ENCODE measurements around the gene HBEGF. TPM values are rescaled to one million over a fixed set of nuclear protein-coding genes. Genes with fewer than 3 reads are reported as not detected.

HBEGF gene
- total RNA-seq, 1 experiment from 2014 or later = 2.4 TPM

- H4K20me1 ChIP-seq (ENCODE audit: control insufficient read depth, insufficient read depth, insufficient read length) = no peaks in the 10 kb centered on the region
- H2BK120ac ChIP-seq (ENCODE audit: low read depth, low read length, poor library complexity, severe bottlenecking) = no peak overlapping the region
- H3K79me2 ChIP-seq (ENCODE audit: insufficient read depth, low read length) = no peaks in the 10 kb centered on the region
- H3K23ac ChIP-seq (ENCODE audit: insufficient read length, low read depth, low read length) = no peak overlapping the region
- no peak overlapping the region for H2AFZ ChIP-seq (ENCODE audit: low read length)
- H3K9ac ChIP-seq (ENCODE audit: extremely low read depth, insufficient read length, low read length) = no peak overlapping the region
- no peak overlapping the region for H3K27ac ChIP-seq (ENCODE audit: insufficient read length, low read depth, low read length)
- H3K56ac ChIP-seq (ENCODE audit: insufficient read length, low read depth, low read length) = no peak overlapping the region
- Mint-ChIP-seq H3K4me1 (peaks cover 5 to 23% of the 10 kb centered on the region in 2 experiments; a peak in 3 of 4 replicates), H3K27ac (peak overlapping the region in 1 of 3 experiments; percentile 67; a peak in 2 of 7 replicates), H3K4me3 (0 out of 5 replicates have a peak overlapping the region, but pooled peaks of 1 of the 2 experiments have one; percentile 8), H3K36me3 (ENCODE audit: insufficient read depth in 1 of 3, low read depth in 3 of 3) (no peaks in the 10 kb centered on the region), H3K9me3 (no peaks in the 10 kb centered on the region; a peak in 1 of 5 replicates), H3K27me3 (ENCODE audit: low read depth) (peaks cover 19% of the 10 kb centered on the region)
- no peak overlapping the region for H4K8ac ChIP-seq (replicated peaks; ENCODE audit: insufficient read length, low read depth, low read length)
- H2BK15ac ChIP-seq (ENCODE audit: low read depth, low read length) = no peak overlapping the region
- no peak overlapping the region for H4K91ac ChIP-seq (ENCODE audit: insufficient read length, low read depth, low read length)
- H3K4ac ChIP-seq (ENCODE audit: low read depth, low read length) = no peak overlapping the region
- WGBS (ENCODE audit: extremely low coverage, insufficient read length, low lambda C conversion rate) = no CpG with 5 or more reads among the region's 4 CpGs
- H4K5ac ChIP-seq (ENCODE audit: insufficient read length, low read depth, low read length) = no peak overlapping the region
- H3K14ac ChIP-seq (ENCODE audit: insufficient read depth, low read length) = no peak overlapping the region
- no peaks in the 10 kb centered on the region for H3K9me3 ChIP-seq (ENCODE audit: control insufficient read depth, low read depth, low read length)
- H2BK12ac ChIP-seq (ENCODE audit: insufficient read length, low read depth, low read length) = no peak overlapping the region
- H3K27me3 ChIP-seq (ENCODE audit: insufficient read depth, low read length) = no peaks in the 10 kb centered on the region
- TF ChIP-seq CTCF (conservative IDR thresholded peaks at IDR 0.05) = peak; percentile 64
- no peak overlapping the region for H2BK5ac ChIP-seq (ENCODE audit: insufficient read length, low read length)
- H3K23me2 ChIP-seq (ENCODE audit: insufficient read length, low read depth, low read length, poor library complexity, severe bottlenecking) = peaks cover 4% of the 10 kb centered on the region
- H3T11ph ChIP-seq (ENCODE audit: low read length) = no peak overlapping the region
- H3K79me1 ChIP-seq (ENCODE audit: insufficient read depth, low read depth, low read length, poor library complexity, severe bottlenecking) = no peaks in the 10 kb centered on the region
- no peak overlapping the region for H3K18ac ChIP-seq (ENCODE audit: insufficient read length, low read depth, low read length)
- H3K4me1 ChIP-seq (ENCODE audit: insufficient read depth, low read length) = no peaks in the 10 kb centered on the region; the same call in 1 of the 2 replicates
- H3K4me2 ChIP-seq (ENCODE audit: insufficient read depth, insufficient read length, low read length) = no peak overlapping the region
- no peak overlapping the region for H2BK20ac ChIP-seq (ENCODE audit: low read depth, low read length, poor library complexity, severe bottlenecking)
- DNase-seq = peak; percentile 72
- no peak overlapping the region for H2AK5ac ChIP-seq (ENCODE audit: insufficient read length, low read length)
These were observed 12.4 kb upstream of the HBEGF start for GRCh38 chr5:140358738-140359310.

Measured in H9 (cell line).